Neural cell (in vitro differentiated cells): ENCODE results near the gene GDPD4. TPM values are rescaled to one million over a fixed set of nuclear protein-coding genes. Genes with fewer than 3 reads are reported as not detected.

Experiments used
- H2AFZ ChIP-seq: fragments of 200-600, 300-800 bp; sonication (generic), shearing (Covaris generic); 2 replicates; pipeline ENCODE4 v1.6.0; 2014; ENCODE audit warnings: low read depth, mild to moderate bottlenecking, antibody characterized with exemption, low read length, moderate library complexity
- H3F3A ChIP-seq: fragments of 200-600 bp; shearing (Covaris generic); 2 replicates; pipeline ENCODE4 v1.6.1; 2016; ENCODE audit warnings: mild to moderate bottlenecking, moderate library complexity, mixed read lengths, antibody characterized with exemption, low read length; ENCODE audit not compliant: insufficient read depth, poor library complexity, severe bottlenecking
- H3K27ac ChIP-seq: fragments of 200-600, 300-800 bp; sonication (generic), shearing (Covaris generic); 2 replicates; pipeline ENCODE4 v1.5.1; 2014; ENCODE audit warnings: mild to moderate bottlenecking, low read length, moderate library complexity
- H3K27me3 ChIP-seq: fragments of 300-800, 200-600 bp; sonication (generic), shearing (Covaris generic); 2 replicates; pipeline ENCODE4 v1.6.0; 2014; ENCODE audit warnings: mild to moderate bottlenecking, low read depth, low read length, moderate library complexity; ENCODE audit not compliant: insufficient read depth
- H3K36me3 ChIP-seq: fragments of 300-800, 200-600 bp; sonication (generic), shearing (Covaris generic); 2 replicates; pipeline ENCODE4 v1.5.1; 2014; ENCODE audit warnings: mild to moderate bottlenecking, antibody characterized with exemption, low read length, moderate library complexity; ENCODE audit not compliant: insufficient read depth
- H3K4me2 ChIP-seq: fragments of 300-800, 200-600 bp; sonication (generic), shearing (Covaris generic); 2 replicates; pipeline ENCODE4 v1.6.0; 2014; ENCODE audit warnings: mild to moderate bottlenecking, low read length
- H3K4me3 ChIP-seq: fragments of 300-800, 200-600 bp; sonication (generic), shearing (Covaris generic); 2 replicates; pipeline ENCODE4 v1.5.1; 2014; ENCODE audit warnings: mild to moderate bottlenecking, low read length, moderate library complexity
- H3K79me2 ChIP-seq: fragments of 200-600 bp; shearing (Covaris generic); replicated peaks from 2 replicates; pipeline ENCODE4 v1.6.0; 2014; ENCODE audit warnings: mild to moderate bottlenecking, low read length, moderate library complexity; ENCODE audit not compliant: insufficient read depth
- H3K9ac ChIP-seq: fragments of 300-800, 200-600 bp; sonication (generic), shearing (Covaris generic); 2 replicates; pipeline ENCODE4 v1.6.1; 2016; ENCODE audit warnings: mild to moderate bottlenecking, low read length, mixed read lengths
- H3K9me2 ChIP-seq: fragments of 200-600 bp; shearing (Covaris generic); 2 replicates; pipeline ENCODE4 v1.6.1; 2016; ENCODE audit warnings: mild to moderate bottlenecking, low read length, mixed read lengths; ENCODE audit not compliant: insufficient read depth
- H3K9me3 ChIP-seq: fragments of 200-600, 300-800 bp; sonication (generic), shearing (Covaris generic); 2 replicates; pipeline ENCODE4 v1.6.1; 2016; ENCODE audit warnings: mild to moderate bottlenecking, mixed run types, low read length, moderate library complexity, mixed read lengths
- H4K20me1 ChIP-seq: fragments of 200-600 bp; shearing (Covaris generic); 2 replicates; pipeline ENCODE4 v1.6.1; 2016; ENCODE audit warnings: mild to moderate bottlenecking, mixed run types; ENCODE audit not compliant: insufficient read depth
- EP300 ChIP-seq: fragments of 450-650 bp; conservative IDR thresholded peaks from 2 replicates; pipeline ENCODE4 v1.6.1; 2014; ENCODE audit warnings: antibody characterized with exemption, mild to moderate bottlenecking, moderate library complexity; ENCODE audit not compliant: poor library complexity, severe bottlenecking
- EZH2 ChIP-seq: fragments of 200-600, 300-800 bp; shearing (Covaris generic), sonication (generic); IDR thresholded peaks from 2 replicates; pipeline ENCODE4 v1.6.1; 2014; ENCODE audit warnings: antibody characterized with exemption, low read length, borderline replicate concordance, mild to moderate bottlenecking; ENCODE audit not compliant: insufficient read depth, poor library complexity, severe bottlenecking
- MXI1 ChIP-seq: fragments of 450-650 bp; conservative IDR thresholded peaks from 2 replicates; pipeline ENCODE4 v1.6.1; 2014; ENCODE audit warnings: antibody characterized with exemption, mild to moderate bottlenecking; ENCODE audit not compliant: poor library complexity, severe bottlenecking
- POLR2AphosphoS5 ChIP-seq: IDR thresholded peaks from 2 replicates; pipeline ENCODE4 v1.6.1; 2012
- RAD21 ChIP-seq: fragments of 450-650 bp; conservative IDR thresholded peaks from 2 replicates; pipeline ENCODE4 v1.6.1; 2014; ENCODE audit warnings: antibody characterized with exemption, mild to moderate bottlenecking, moderate library complexity
- SMC3 ChIP-seq: fragments of 450-650 bp; conservative IDR thresholded peaks from 2 replicates; pipeline ENCODE4 v1.6.1; 2014; ENCODE audit warnings: antibody characterized with exemption, mild to moderate bottlenecking, moderate library complexity; ENCODE audit not compliant: poor library complexity
- TAF1 ChIP-seq: IDR thresholded peaks from 2 replicates; pipeline ENCODE4 v1.6.1; 2012; ENCODE audit warnings: low read depth
- polyA plus RNA-seq: library from polyadenylated mRNA; depleted of rRNA; stranded (reverse); fragments of >200 nt; gene quantifications from 2 replicates; pipeline ENCODE4 v1.2.3, GENCODE V29; 2014
- TF ChIP-seq, protein P1 (sequence below): fragments of 450-650 bp; IDR thresholded peaks from 2 replicates; pipeline ENCODE4 v1.5.1; 2014; ENCODE audit warnings: antibody characterized with exemption, mild to moderate bottlenecking, moderate library complexity; ENCODE audit not compliant: poor library complexity, severe bottlenecking
- TF ChIP-seq, protein P2 (sequence below): IDR thresholded peaks from 2 replicates; pipeline ENCODE4 v1.6.1; 2012; ENCODE audit warnings: borderline replicate concordance

GDPD4 gene
- polyA plus RNA-seq, 1 donor from 2014 or later: not detected

DNA sequence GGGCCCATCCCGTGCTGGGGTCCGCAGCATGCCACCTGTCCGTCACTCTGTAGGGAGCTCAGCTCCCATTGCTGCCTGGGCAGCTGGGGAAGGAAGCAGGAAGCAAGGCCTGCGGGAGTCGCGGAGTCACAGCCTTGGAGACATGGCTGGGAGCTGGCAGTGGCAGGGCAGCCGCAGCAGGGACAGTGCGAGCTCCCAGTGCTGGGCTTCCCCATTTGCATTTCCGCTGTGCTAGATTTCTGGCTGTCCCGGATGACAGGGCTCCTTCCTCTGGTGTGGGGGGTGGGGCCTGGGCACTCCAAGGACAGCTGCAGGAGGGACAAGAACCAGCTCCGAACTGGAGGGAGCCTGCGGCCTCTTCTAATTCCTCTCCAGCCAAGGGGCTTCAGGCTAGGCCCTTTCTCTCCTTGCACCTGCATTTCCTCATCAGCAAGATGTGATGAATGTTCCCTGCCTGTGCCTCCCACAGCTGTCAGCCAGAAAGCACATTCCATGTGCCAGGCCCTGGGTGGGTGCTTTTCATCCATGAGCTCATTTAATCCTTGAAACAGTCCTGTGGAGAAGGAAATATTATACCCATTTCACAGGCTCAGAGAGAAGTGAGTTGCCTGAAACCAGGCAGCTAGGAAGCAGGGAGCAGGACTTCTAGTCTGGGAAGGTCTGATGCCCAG lies 125.5 kb downstream of the GDPD4 start:
- Histone ChIP-seq H3K27ac (no peak overlapping the region), H2AFZ (no peak overlapping the region)

DNA sequence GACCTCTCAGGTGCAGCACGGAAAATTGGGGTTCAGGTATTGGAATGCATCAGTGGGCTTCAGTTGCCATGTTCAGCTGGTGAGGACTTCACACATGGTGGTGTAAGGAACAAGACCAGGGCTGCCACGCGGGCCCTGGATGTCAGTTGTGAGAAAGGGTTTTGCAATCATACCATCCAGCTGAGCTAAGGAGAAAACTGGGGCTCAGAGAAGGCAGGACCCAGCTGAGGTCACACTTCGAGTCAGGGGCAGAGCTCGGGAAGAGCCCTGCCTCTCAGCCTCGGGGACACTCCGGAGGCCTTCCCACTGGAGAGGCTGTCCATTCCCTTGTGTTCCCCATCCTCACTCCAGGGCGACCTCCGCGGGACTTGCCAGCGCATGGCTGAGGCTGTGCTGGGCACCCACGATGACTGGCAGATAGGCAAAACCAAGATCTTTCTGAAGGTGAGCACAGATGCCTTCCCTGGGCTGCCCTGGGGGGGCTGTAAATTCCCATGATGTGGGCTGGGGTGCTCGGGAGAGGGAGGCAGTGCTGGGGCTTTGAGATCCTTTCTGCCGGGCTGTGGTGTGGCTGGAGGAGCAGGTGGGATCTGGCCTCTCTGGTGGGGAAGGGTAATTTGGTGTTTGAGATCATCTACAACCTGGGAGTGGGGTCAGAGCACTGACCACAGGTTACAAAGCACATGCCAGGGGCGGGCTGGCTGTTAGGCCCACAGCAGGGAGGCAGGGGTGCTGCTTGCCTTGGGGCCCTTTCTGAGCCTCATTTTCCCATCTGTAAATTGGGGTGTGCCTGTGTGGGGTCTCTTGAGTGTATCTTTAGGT lies 126.3 kb downstream of the GDPD4 start:
- Histone ChIP-seq H3K9me3 (no peaks in the 10 kb centered on the region), H3K36me3 (no peaks in the 10 kb centered on the region), H4K20me1 (no peaks in the 10 kb centered on the region), H3K9me2 (no peaks in the 10 kb centered on the region), H3K9ac (no peak overlapping the region), H3K27me3 (no peaks in the 10 kb centered on the region), H3K4me3 (no peak overlapping the region), H3K79me2 (no peaks in the 10 kb centered on the region), H3K27ac (no peak overlapping the region), H3F3A (no peaks in the 10 kb centered on the region), H3K4me2 (no peak overlapping the region), H2AFZ (no peak overlapping the region)
- no peak for TF ChIP-seq SMC3
- TF ChIP-seq POLR2AphosphoS5: no peak
- TF ChIP-seq MXI1: no peak
- TF ChIP-seq, protein P1, sequence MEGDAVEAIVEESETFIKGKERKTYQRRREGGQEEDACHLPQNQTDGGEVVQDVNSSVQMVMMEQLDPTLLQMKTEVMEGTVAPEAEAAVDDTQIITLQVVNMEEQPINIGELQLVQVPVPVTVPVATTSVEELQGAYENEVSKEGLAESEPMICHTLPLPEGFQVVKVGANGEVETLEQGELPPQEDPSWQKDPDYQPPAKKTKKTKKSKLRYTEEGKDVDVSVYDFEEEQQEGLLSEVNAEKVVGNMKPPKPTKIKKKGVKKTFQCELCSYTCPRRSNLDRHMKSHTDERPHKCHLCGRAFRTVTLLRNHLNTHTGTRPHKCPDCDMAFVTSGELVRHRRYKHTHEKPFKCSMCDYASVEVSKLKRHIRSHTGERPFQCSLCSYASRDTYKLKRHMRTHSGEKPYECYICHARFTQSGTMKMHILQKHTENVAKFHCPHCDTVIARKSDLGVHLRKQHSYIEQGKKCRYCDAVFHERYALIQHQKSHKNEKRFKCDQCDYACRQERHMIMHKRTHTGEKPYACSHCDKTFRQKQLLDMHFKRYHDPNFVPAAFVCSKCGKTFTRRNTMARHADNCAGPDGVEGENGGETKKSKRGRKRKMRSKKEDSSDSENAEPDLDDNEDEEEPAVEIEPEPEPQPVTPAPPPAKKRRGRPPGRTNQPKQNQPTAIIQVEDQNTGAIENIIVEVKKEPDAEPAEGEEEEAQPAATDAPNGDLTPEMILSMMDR: no peak
- TF ChIP-seq RAD21: no peak
- TF ChIP-seq, protein P2, sequence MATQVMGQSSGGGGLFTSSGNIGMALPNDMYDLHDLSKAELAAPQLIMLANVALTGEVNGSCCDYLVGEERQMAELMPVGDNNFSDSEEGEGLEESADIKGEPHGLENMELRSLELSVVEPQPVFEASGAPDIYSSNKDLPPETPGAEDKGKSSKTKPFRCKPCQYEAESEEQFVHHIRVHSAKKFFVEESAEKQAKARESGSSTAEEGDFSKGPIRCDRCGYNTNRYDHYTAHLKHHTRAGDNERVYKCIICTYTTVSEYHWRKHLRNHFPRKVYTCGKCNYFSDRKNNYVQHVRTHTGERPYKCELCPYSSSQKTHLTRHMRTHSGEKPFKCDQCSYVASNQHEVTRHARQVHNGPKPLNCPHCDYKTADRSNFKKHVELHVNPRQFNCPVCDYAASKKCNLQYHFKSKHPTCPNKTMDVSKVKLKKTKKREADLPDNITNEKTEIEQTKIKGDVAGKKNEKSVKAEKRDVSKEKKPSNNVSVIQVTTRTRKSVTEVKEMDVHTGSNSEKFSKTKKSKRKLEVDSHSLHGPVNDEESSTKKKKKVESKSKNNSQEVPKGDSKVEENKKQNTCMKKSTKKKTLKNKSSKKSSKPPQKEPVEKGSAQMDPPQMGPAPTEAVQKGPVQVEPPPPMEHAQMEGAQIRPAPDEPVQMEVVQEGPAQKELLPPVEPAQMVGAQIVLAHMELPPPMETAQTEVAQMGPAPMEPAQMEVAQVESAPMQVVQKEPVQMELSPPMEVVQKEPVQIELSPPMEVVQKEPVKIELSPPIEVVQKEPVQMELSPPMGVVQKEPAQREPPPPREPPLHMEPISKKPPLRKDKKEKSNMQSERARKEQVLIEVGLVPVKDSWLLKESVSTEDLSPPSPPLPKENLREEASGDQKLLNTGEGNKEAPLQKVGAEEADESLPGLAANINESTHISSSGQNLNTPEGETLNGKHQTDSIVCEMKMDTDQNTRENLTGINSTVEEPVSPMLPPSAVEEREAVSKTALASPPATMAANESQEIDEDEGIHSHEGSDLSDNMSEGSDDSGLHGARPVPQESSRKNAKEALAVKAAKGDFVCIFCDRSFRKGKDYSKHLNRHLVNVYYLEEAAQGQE: no peak
- TF ChIP-seq EP300: no peak
- TF ChIP-seq EZH2: no peak
- no peak for TF ChIP-seq TAF1

More for the DNA sequence above, 125.5 kb downstream of the GDPD4 start:
- H3K4me3 ChIP-seq: no peak overlapping the region
- H3K27me3 ChIP-seq: no peaks in the 10 kb centered on the region
- no peaks in the 10 kb centered on the region for H3K79me2 ChIP-seq
- H3K9ac ChIP-seq: no peak overlapping the region
- H3K9me2 ChIP-seq: no peaks in the 10 kb centered on the region
- no peaks in the 10 kb centered on the region for H4K20me1 ChIP-seq
- H3K36me3 ChIP-seq: no peaks in the 10 kb centered on the region
- no peak overlapping the region for H3K4me2 ChIP-seq
- TF ChIP-seq, protein P2: no peak
- TF ChIP-seq TAF1 (no peak), EZH2 (no peak), RAD21 (no peak)
- no peaks in the 10 kb centered on the region for H3K9me3 ChIP-seq
- H3F3A ChIP-seq: no peaks in the 10 kb centered on the region
